MM.1S (cell line): ENCODE results near the gene HNRNPA3.

Source experiments
- EZH2 ChIP-seq: fragments of 300-600 bp; sonication (generic); optimal IDR thresholded peaks from 2 replicates; pipeline ENCODE3; 2017; ENCODE audit warnings: low read depth, mild to moderate bottlenecking, antibody characterized with exemption, low read length, mixed read lengths
- TF ChIP-seq, protein P1 (sequence below): fragments of 300-600 bp; sonication (generic); IDR thresholded peaks from 2 replicates; pipeline ENCODE4 v1.5.1; 2016; ENCODE audit warnings: antibody characterized with exemption, low read length, mixed read lengths

DNA sequence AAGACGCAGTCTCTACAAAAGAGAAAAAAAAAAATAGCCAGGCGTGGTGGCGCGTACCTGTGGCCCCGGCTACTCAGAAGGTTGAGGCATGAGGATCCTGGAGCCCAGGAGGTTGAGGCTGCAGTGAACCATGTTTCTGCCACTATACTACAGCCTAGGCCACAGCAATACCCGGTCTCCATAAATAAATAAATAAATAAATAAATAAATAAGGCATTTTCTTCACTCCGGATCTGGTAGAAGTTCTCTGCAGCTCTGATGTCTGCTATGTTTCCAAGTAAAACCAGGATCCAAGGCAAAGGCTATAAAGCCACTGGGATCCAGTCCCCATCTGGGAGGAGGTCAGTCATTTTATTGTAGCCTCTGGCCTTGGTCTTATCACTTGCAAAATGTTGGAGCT is 36.4 kb downstream of the HNRNPA3 start:
- no peak for TF ChIP-seq EZH2
- TF ChIP-seq, protein P1, sequence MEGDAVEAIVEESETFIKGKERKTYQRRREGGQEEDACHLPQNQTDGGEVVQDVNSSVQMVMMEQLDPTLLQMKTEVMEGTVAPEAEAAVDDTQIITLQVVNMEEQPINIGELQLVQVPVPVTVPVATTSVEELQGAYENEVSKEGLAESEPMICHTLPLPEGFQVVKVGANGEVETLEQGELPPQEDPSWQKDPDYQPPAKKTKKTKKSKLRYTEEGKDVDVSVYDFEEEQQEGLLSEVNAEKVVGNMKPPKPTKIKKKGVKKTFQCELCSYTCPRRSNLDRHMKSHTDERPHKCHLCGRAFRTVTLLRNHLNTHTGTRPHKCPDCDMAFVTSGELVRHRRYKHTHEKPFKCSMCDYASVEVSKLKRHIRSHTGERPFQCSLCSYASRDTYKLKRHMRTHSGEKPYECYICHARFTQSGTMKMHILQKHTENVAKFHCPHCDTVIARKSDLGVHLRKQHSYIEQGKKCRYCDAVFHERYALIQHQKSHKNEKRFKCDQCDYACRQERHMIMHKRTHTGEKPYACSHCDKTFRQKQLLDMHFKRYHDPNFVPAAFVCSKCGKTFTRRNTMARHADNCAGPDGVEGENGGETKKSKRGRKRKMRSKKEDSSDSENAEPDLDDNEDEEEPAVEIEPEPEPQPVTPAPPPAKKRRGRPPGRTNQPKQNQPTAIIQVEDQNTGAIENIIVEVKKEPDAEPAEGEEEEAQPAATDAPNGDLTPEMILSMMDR, result no peak
